Colonic mucosa (tissue), 4 donors: Measurements from ENCODE around the gene CCL16. TPM values are rescaled to one million over a fixed set of nuclear protein-coding genes. Genes with fewer than 3 reads are reported as not detected.
"Not testable (repeated sequence)": the region's sequence is repeated elsewhere in the genome, so short reads cannot be mapped to it uniquely, and the experiment has no call there.

Experiments used
- DNase-seq: peaks from one replicate; pipeline ENCODE4 v3.0.0-alpha.2; 2020
- H3K27ac ChIP-seq: fragments of 200-600 bp; one replicate; pipeline ENCODE4 v1.8.0; 2021
- H3K27me3 ChIP-seq: fragments of 200-600 bp; one replicate; pipeline ENCODE4 v1.8.0; 2021
- H3K36me3 ChIP-seq: fragments of 200-600 bp; one replicate; pipeline ENCODE4 v1.8.0; 2021
- H3K4me1 ChIP-seq: fragments of 200-600 bp; one replicate; pipeline ENCODE4 v1.8.0; 2021; ENCODE audit warnings: mild to moderate bottlenecking
- H3K4me3 ChIP-seq: fragments of 200-600 bp; one replicate; pipeline ENCODE4 v1.8.0; 2021
- H3K9ac ChIP-seq, 2 donors: one replicate each; pipeline ENCODE4 v1.7.0; 2013; ENCODE audit warnings: control low read depth in 2 of 2, low read depth in 2 of 2, low read length in 2 of 2
- H3K9me3 ChIP-seq: fragments of 200-600 bp; one replicate; pipeline ENCODE4 v1.8.0; 2021
- CTCF ChIP-seq: fragments of 200-600 bp; IDR thresholded peaks from one replicate; pipeline ENCODE4 v1.8.0; 2022; ENCODE audit warnings: antibody characterized with exemption, mild to moderate bottlenecking
- intact Hi-C: fragments of 100-400 bp; cut with DNase I; formaldehyde crosslinking; loops from one replicate; pipeline ENCODE4 v1.14.1; 2022
- total RNA-seq, 2 donors: library from RNA; stranded (reverse); fragmentation: NEBNext Ultra II Directional in 1 of 2; extraction: Animal tissue kit (Norgen Biotek cat#: 25700) in 1 of 2; gene quantifications; one replicate each; pipeline ENCODE4 v1.2.1, GENCODE V29; 2021
- donor health status: healthy.
- donor health status: DM: no; HTN: no; CAD: no.
- donor health status: DM: no; HTN: no; CAD: no.

CCL16 gene
- total RNA-seq, 2 donors from 2014 or later = not detected

DNA sequence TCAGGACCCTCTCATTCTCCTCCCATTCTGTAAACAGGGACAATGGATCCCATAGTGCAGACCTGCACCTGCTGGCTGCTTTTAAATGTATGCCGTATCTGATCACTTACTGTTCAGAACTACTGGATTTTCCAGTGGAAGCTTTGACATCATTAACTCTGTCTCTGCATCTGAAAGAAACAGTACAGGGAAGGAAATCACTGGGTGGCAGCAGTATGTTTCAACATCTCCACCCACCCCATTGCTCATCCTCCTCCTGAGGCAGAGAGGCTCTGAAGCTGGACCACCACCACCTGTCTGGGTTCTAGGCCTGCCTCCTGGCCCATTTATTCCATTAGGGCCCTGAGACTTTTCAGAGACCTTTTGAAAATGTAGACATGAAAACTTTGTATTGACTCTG is 17.5 kb upstream of the CCL16 start:
- no peaks in the 10 kb centered on the region for H3K9me3 ChIP-seq
- no peak for DNase-seq
- H3K36me3 ChIP-seq = no peaks in the 10 kb centered on the region
- no peak for TF ChIP-seq CTCF
- intact Hi-C loops = no loop called here
- no peak overlapping the region for H3K27ac ChIP-seq
- no peaks in the 10 kb centered on the region for H3K27me3 ChIP-seq
- no peak overlapping the region for H3K4me3 ChIP-seq
- H3K4me1 ChIP-seq = no peaks in the 10 kb centered on the region
- no peak overlapping the region for H3K9ac ChIP-seq

DNA sequence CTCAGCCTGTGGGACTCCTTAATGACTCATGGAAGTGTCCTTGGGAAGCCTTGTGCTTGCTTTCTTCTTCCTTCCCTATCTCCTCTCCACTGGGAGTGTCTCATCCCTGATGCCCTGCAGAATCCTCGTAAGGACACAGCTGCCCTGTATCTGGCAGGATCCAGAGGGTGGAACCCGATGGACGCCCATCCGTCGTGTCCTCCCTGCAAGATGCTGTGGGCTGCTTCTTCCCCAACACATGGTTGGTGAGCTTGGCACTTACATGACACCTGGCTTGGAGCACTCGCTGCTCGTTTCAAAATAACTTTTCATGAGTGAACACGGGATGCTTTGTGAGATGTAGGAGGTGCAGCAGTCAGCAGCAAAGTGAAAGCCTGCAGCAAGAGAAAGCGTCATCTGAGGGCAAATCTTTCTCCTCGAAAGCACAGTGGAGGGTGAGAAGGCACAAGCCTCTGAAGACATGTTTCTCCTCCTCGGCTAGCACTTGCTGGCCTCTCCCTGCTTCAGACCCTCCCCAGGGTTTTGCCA is 16.8 kb upstream of the CCL16 start:
- no peaks in the 10 kb centered on the region for H3K9me3 ChIP-seq
- no peak for TF ChIP-seq CTCF
- no peaks in the 10 kb centered on the region for H3K27me3 ChIP-seq
- H3K4me1 ChIP-seq = no peaks in the 10 kb centered on the region
- no peak overlapping the region for H3K9ac ChIP-seq
- H3K27ac ChIP-seq = no peak overlapping the region
- H3K36me3 ChIP-seq = no peaks in the 10 kb centered on the region
- intact Hi-C loops = no loop called here
- H3K4me3 ChIP-seq = no peak overlapping the region
- DNase-seq = no peak

GRCh38 chr17:35995346-35995745 is 14.0 kb upstream of the CCL16 start:
- H3K27ac ChIP-seq, H3K9ac ChIP-seq, H3K9me3 ChIP-seq, H3K36me3 ChIP-seq, H3K27me3 ChIP-seq, DNase-seq, H3K4me3 ChIP-seq, H3K4me1 ChIP-seq, intact Hi-C loops: not testable (repeated sequence)

- intact Hi-C loops = no loop called here
- Histone ChIP-seq H3K4me3 (no peak overlapping the region), H3K27me3 (no peaks in the 10 kb centered on the region), H3K9me3 (no peaks in the 10 kb centered on the region), H3K9ac (no peak overlapping the region), H3K4me1 (no peaks in the 10 kb centered on the region), H3K27ac (no peak overlapping the region), H3K36me3 (no peaks in the 10 kb centered on the region)
- TF ChIP-seq CTCF = no peak
- no peak for DNase-seq
These were observed 9.8 kb upstream of the CCL16 start for GRCh38 chr17:35991075-35991474.

- H3K36me3 ChIP-seq = no peaks in the 10 kb centered on the region
- DNase-seq = no peak
- intact Hi-C loops = no loop called here
These were observed 6.9 kb upstream of the CCL16 start for GRCh38 chr17:35988164-35988563.

DNA sequence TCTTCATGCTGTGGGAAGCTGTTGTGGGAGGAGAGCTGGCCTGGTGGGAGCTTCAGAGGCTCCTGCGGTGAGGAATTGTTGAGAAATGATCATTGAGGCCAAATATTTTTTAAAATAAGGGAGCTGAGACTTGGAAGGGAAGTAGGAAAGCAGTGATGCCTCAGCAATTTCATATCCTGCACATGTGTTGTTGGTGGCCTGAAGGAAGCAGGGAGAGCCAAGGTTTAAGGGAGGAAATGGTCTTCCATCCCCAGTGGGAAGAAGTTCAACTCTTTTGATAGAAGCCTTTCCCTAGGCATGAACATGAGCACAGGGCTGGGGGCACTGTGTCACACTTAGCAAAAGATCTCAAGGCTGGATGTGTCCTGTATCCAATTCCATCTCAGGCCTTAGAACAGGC is 5.3 kb upstream of the CCL16 start, which contains the start of gene CCL14:
CCL14 (minus strand) TSS at position 87 of the 400 bp plus-strand sequence; CDS start at position 7, 80 bp downstream.
- Histone ChIP-seq H3K4me1 (no peaks in the 10 kb centered on the region), H3K9me3 (no peaks in the 10 kb centered on the region), H3K9ac (no peak within 1 kb of the TSS), H3K27ac (no peak within 1 kb of the TSS), H3K27me3 (no peaks in the 10 kb centered on the region), H3K4me3 (no peak within 1 kb of the TSS), H3K36me3 (no peaks in the 10 kb centered on the region)
- DNase-seq = no peak
- no peak for TF ChIP-seq CTCF
- intact Hi-C loops = no loop called here

More at GRCh38 chr17:35988164-35988563, 6.9 kb upstream of the CCL16 start:
- H3K27ac ChIP-seq = no peak overlapping the region
- no peaks in the 10 kb centered on the region for H3K27me3 ChIP-seq
- no peak overlapping the region for H3K9ac ChIP-seq
- no peaks in the 10 kb centered on the region for H3K9me3 ChIP-seq
- H3K4me3 ChIP-seq = no peak overlapping the region
- no peaks in the 10 kb centered on the region for H3K4me1 ChIP-seq
- no peak for TF ChIP-seq CTCF
